KMS-11 (cell line): ENCODE data around the gene SLC9A5.

Experiments
- H2AFZ ChIP-seq: fragments of 200-600 bp; sonication (generic); 2 replicates; pipeline ENCODE4 v1.6.1; 2016; ENCODE audit warnings: antibody characterized with exemption, mixed run types, low read depth
- H3K27ac ChIP-seq: fragments of 200-600 bp; sonication (generic); 2 replicates; pipeline ENCODE4 v1.6.1; 2016; ENCODE audit warnings: mild to moderate bottlenecking, mixed run types
- H3K27me3 ChIP-seq: fragments of 200-600 bp; sonication (generic); 2 replicates; pipeline ENCODE4 v1.6.1; 2017; ENCODE audit warnings: mild to moderate bottlenecking, low read depth, mixed run types, moderate library complexity; ENCODE audit not compliant: insufficient read depth
- H3K36me3 ChIP-seq: fragments of 200-600 bp; sonication (generic); 2 replicates; pipeline ENCODE4 v1.6.1; 2017; ENCODE audit warnings: mild to moderate bottlenecking, mixed run types; ENCODE audit not compliant: insufficient read depth
- H3K4me1 ChIP-seq: fragments of 200-600 bp; sonication (generic); 2 replicates; pipeline ENCODE4 v1.6.1; 2016; ENCODE audit warnings: mild to moderate bottlenecking, low read depth, mixed run types; ENCODE audit not compliant: poor library complexity, severe bottlenecking
- H3K4me2 ChIP-seq: fragments of 200-600 bp; sonication (generic); 2 replicates; pipeline ENCODE4 v1.7.0; 2016; ENCODE audit warnings: mild to moderate bottlenecking, mixed run types
- H3K4me3 ChIP-seq: fragments of 200-600 bp; sonication (generic); IDR thresholded peaks from 2 replicates; pipeline ENCODE4 v1.6.1; 2017; ENCODE audit warnings: low read depth, low read length, mixed read lengths; ENCODE audit not compliant: insufficient read depth
- H3K79me2 ChIP-seq: fragments of 200-600 bp; sonication (generic); 2 replicates; pipeline ENCODE4 v1.6.1; 2016; ENCODE audit warnings: low read depth, mixed run types; ENCODE audit not compliant: insufficient read depth
- H3K9ac ChIP-seq: fragments of 200-600 bp; sonication (generic); 2 replicates; pipeline ENCODE4 v1.6.1; 2016; ENCODE audit warnings: mild to moderate bottlenecking, mixed run types
- H4K20me1 ChIP-seq: fragments of 200-600 bp; sonication (generic); 2 replicates; pipeline ENCODE4 v1.6.1; 2016; ENCODE audit warnings: mild to moderate bottlenecking, mixed run types; ENCODE audit not compliant: insufficient read depth
- TF ChIP-seq, protein P1 (sequence below): fragments of 200-600 bp; sonication (generic); conservative IDR thresholded peaks from 2 replicates; pipeline ENCODE4 v1.6.1; 2017; ENCODE audit warnings: low read depth, mild to moderate bottlenecking, antibody characterized with exemption, low read length, moderate library complexity, mixed read lengths

The SLC9A5 gene

GRCh38 chr16:67242138-67242730 is 6.5 kb upstream of the SLC9A5 start:
- H3K4me3 ChIP-seq, result no peak overlapping the region
- H3K27ac ChIP-seq, result no peak overlapping the region
- TF ChIP-seq, protein P1, sequence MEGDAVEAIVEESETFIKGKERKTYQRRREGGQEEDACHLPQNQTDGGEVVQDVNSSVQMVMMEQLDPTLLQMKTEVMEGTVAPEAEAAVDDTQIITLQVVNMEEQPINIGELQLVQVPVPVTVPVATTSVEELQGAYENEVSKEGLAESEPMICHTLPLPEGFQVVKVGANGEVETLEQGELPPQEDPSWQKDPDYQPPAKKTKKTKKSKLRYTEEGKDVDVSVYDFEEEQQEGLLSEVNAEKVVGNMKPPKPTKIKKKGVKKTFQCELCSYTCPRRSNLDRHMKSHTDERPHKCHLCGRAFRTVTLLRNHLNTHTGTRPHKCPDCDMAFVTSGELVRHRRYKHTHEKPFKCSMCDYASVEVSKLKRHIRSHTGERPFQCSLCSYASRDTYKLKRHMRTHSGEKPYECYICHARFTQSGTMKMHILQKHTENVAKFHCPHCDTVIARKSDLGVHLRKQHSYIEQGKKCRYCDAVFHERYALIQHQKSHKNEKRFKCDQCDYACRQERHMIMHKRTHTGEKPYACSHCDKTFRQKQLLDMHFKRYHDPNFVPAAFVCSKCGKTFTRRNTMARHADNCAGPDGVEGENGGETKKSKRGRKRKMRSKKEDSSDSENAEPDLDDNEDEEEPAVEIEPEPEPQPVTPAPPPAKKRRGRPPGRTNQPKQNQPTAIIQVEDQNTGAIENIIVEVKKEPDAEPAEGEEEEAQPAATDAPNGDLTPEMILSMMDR, result no peak
- H3K27me3 ChIP-seq, result no peaks in the 10 kb centered on the region
- H3K4me2 ChIP-seq, result no peak overlapping the region
- no peak overlapping the region for H3K9ac ChIP-seq
- no peaks in the 10 kb centered on the region for H3K36me3 ChIP-seq
- H2AFZ ChIP-seq, result no peak overlapping the region
- no peaks in the 10 kb centered on the region for H3K79me2 ChIP-seq
- no peaks in the 10 kb centered on the region for H4K20me1 ChIP-seq
- H3K4me1 ChIP-seq, result peaks cover 32% of the 10 kb centered on the region

DNA sequence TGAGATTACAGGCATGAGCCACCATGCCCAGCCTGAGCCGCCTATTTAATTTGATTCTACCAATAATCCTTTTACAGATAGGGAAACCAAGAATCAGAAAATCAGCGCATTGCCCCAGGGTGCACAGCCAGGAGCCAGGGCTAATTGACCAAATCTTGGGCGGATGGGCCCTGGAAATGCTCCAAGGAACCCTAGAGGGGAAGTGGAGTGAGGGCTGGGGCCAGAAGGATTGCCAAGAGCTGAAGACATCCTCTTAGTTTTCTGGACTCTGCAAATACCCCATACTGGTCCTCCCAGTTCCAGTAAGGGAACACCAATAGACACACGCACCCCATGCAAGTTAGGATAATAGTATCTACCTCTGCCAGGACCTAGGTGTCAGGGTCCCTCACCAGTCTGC is 5.3 kb upstream of the SLC9A5 start:
- no peak overlapping the region for H3K4me3 ChIP-seq
- peaks cover 40% of the 10 kb centered on the region for H3K4me1 ChIP-seq
- peaks cover 5% of the 10 kb centered on the region for H3K27me3 ChIP-seq
- H3K36me3 ChIP-seq, result no peaks in the 10 kb centered on the region
- no peaks in the 10 kb centered on the region for H4K20me1 ChIP-seq
- H2AFZ ChIP-seq, result no peak overlapping the region
- TF ChIP-seq, protein P1, result no peak
- no peak overlapping the region for H3K4me2 ChIP-seq
- no peak overlapping the region for H3K27ac ChIP-seq
- H3K9ac ChIP-seq, result no peak overlapping the region
- no peaks in the 10 kb centered on the region for H3K79me2 ChIP-seq

GRCh38 chr16:67244387-67245185 is 4.2 kb upstream of the SLC9A5 start:
- H3K4me1 ChIP-seq, result peaks cover 40% of the 10 kb centered on the region
- no peaks in the 10 kb centered on the region for H3K79me2 ChIP-seq
- H3K4me3 ChIP-seq, result no peak overlapping the region
- H3K4me2 ChIP-seq, result peak overlapping the region; percentile 100; the same call in 1 of the 2 replicates
- peaks cover 16% of the 10 kb centered on the region for H3K27me3 ChIP-seq
- no peak overlapping the region for H2AFZ ChIP-seq
- H3K27ac ChIP-seq, result no peak overlapping the region
- TF ChIP-seq, protein P1, result no peak
- no peaks in the 10 kb centered on the region for H3K36me3 ChIP-seq
- no peaks in the 10 kb centered on the region for H4K20me1 ChIP-seq
- no peak overlapping the region for H3K9ac ChIP-seq

DNA sequence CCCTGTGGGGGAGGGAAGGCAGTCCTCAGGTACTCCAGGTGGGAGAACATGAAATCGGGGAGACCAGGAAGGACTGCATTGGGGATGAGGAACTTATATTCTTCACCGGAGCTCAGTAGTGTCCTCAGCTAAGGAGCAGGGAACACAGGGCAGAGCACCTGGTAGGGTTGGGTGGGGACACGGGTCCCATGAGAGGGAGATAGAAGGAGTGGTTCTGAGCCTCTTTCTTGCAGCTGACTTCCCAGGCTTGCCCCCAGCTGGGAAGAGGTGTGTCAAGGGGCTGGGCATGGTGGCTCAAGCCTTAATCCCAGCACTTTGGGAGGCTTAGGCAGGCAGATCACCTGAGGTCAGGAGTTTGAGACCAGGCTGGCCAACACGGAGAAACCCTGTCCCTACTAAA is 3.6 kb upstream of the SLC9A5 start:
- Histone ChIP-seq H3K4me2 (peak overlapping the region; percentile 100), H3K79me2 (no peaks in the 10 kb centered on the region), H3K36me3 (no peaks in the 10 kb centered on the region), H2AFZ (no peak overlapping the region; the same call in 1 of the 2 replicates), H3K4me1 (peaks cover 40% of the 10 kb centered on the region), H3K4me3 (no peak overlapping the region), H3K9ac (no peak overlapping the region), H3K27me3 (peaks cover 22% of the 10 kb centered on the region), H3K27ac (no peak overlapping the region), H4K20me1 (no peaks in the 10 kb centered on the region)
- TF ChIP-seq, protein P1, result no peak
